K562 (cell line): Measurements from ENCODE around the gene EDDM3A. TPM values are rescaled to one million over a fixed set of nuclear protein-coding genes. Genes with fewer than 3 reads are reported as not detected.
A peak's percentile ranks its signal among the peaks of the same experiment; 100 is the strongest.
"Not testable (repeated sequence)": the region's sequence is repeated elsewhere in the genome, so short reads cannot be mapped to it uniquely, and the experiment has no call there.

Experiments used
- ATAC-seq: fragments of 200-7000 bp; cut with Tn5 transposase; 3 replicates; pipeline ENCODE4 v1.9.1; 2020; ENCODE audit warnings: moderate library complexity
- BruUV-seq: library from RNA; stranded (reverse); fragments of 400-500 nt; replicated peaks from 2 replicates; lab custom pipeline; 2021; lab: Mats Ljungman, UMichigan
- CTCF ChIA-PET: fragments of 300-600 bp; formaldehyde crosslinking; extraction: SDS; loops from one replicate; lab custom pipeline; 2021; ENCODE audit warnings: low intra/inter-chr PET ratio; lab: Yijun Ruan, JAX
- POLR2A ChIA-PET: fragments of 300-600, 350-650 bp; sonication (Branson Sonifier 250); formaldehyde crosslinking; extraction: SDS; loops from one replicate; lab custom pipeline; 2021; ENCODE audit warnings: antibody characterized with exemption, inconsistent platforms; lab: Yijun Ruan, JAX
- DNase-seq, 4 experiments: peaks; one replicate each; pipeline versions ENCODE4 v3.0.0 to v3.0.0-alpha.2; 2011 to 2018; ENCODE audit warnings: low spot score in 3 of 4, mixed read lengths in 3 of 4; ENCODE audit errors: extremely low read depth in 1 of 4
- FAIRE-seq: peaks from 2 replicates; lab custom pipeline; 2011; peaks lifted over from hg19 to GRCh38; lab: Jason Lieb, UNC
- H2AFZ ChIP-seq: 2 replicates; pipeline ENCODE4 v1.6.0; 2011; ENCODE audit warnings: low read depth, low read length, control low read depth, inconsistent platforms
- H3K27ac ChIP-seq: fragments of 200-600 bp; 3 replicates; pipeline ENCODE4 v1.8.0; 2011; ENCODE audit warnings: low read depth, mild to moderate bottlenecking, control low read depth, inconsistent platforms, low read length, moderate library complexity, mixed read lengths; ENCODE audit errors: extremely low read depth
- H3K27me3 ChIP-seq, 2 experiments: fragments of 300-600 bp in 1 of 2; 2 replicates in 1 of 2; 3 replicates in 1 of 2; pipeline versions ENCODE4 v1.6.0 to v1.8.0; 2011; ENCODE audit warnings: inconsistent platforms in 2 of 2, low read length in 2 of 2, mild to moderate bottlenecking in 1 of 2, mixed read lengths in 1 of 2, moderate library complexity in 1 of 2; ENCODE audit not compliant: control insufficient read depth in 2 of 2, insufficient read depth in 2 of 2
- H3K36me3 ChIP-seq: fragments of 300-600 bp; 3 replicates; pipeline ENCODE4 v1.8.0; 2011; ENCODE audit warnings: mild to moderate bottlenecking, low read length, inconsistent platforms; ENCODE audit not compliant: control insufficient read depth, insufficient read depth
- H3K4me1 ChIP-seq, 2 experiments: fragments of 200-600 bp in 1 of 2; replicated peaks in 1 of 2; 2 replicates in 1 of 2; 3 replicates in 1 of 2; pipeline versions ENCODE4 v1.5.1 to v1.8.0; 2011; ENCODE audit warnings: inconsistent platforms in 2 of 2, low read length in 2 of 2, mild to moderate bottlenecking in 1 of 2, mixed read lengths in 1 of 2, moderate library complexity in 1 of 2; ENCODE audit not compliant: control insufficient read depth in 2 of 2, insufficient read depth in 2 of 2
- H3K4me2 ChIP-seq: 2 replicates; pipeline ENCODE4 v1.6.1; 2011; ENCODE audit warnings: low read length, control low read depth, inconsistent platforms, mixed read lengths; ENCODE audit not compliant: insufficient read depth
- H3K4me3 ChIP-seq: fragments of 200-600 bp; sonication (generic), shearing (Covaris generic); 2 replicates; pipeline ENCODE4 v1.5.1; 2016; ENCODE audit warnings: control low read depth, inconsistent platforms
- H3K79me2 ChIP-seq: fragments of 200-600 bp; 3 replicates; pipeline ENCODE4 v1.8.0; 2011; ENCODE audit warnings: low read length, inconsistent platforms; ENCODE audit not compliant: control insufficient read depth, insufficient read depth
- H3K9ac ChIP-seq, 2 experiments: 2 replicates each; pipeline versions ENCODE4 v1.6.0 to v1.6.1; 2011; ENCODE audit warnings: low read depth in 2 of 2, low read length in 2 of 2, control low read depth in 1 of 2, inconsistent platforms in 1 of 2, mild to moderate bottlenecking in 1 of 2, mixed read lengths in 1 of 2; ENCODE audit not compliant: insufficient read depth in 1 of 2
- H3K9me1 ChIP-seq: one replicate; pipeline ENCODE4 v1.6.0; 2011; ENCODE audit warnings: inconsistent platforms, mild to moderate bottlenecking, low read length, moderate library complexity; ENCODE audit not compliant: control insufficient read depth, insufficient read depth
- H3K9me3 ChIP-seq: replicated peaks from 2 replicates; pipeline ENCODE4 v1.5.1; 2011; ENCODE audit warnings: low read depth, low read length, inconsistent platforms; ENCODE audit not compliant: control insufficient read depth, insufficient read depth
- H4K20me1 ChIP-seq: replicated peaks from 2 replicates; pipeline ENCODE4 v1.6.1; 2011; ENCODE audit warnings: low read length, inconsistent platforms, mixed read lengths; ENCODE audit not compliant: control insufficient read depth, insufficient read depth
- BMI1 ChIP-seq: fragments of 150-350 bp; IDR thresholded peaks from 2 replicates; pipeline ENCODE4 v1.6.1; 2014; ENCODE audit warnings: low read length
- WGBS: fragments of 100-300 bp; shearing (Covaris generic); methylation state at CpG from one replicate; pipeline ENCODE4 v1.1.6; 2016; ENCODE audit warnings: low coverage, mixed read lengths; ENCODE audit not compliant: insufficient coverage; ENCODE audit errors: missing lambda C conversion rate; 5-methylcytosine and 5-hydroxymethylcytosine counted together
- in situ Hi-C: fragments of 300-500 bp; cut with MboI; formaldehyde crosslinking; loops from 4 replicates; pipeline ENCODE4 v1.15.0; 2018; ENCODE audit warnings: inconsistent platforms, mixed read lengths
- intact Hi-C: fragments of 100-400 bp; cut with micrococcal nuclease; formaldehyde crosslinking; loops from 2 replicates; pipeline ENCODE4 v1.14.2; 2022
- polyA plus RNA-seq, 8 experiments: library from polyadenylated mRNA; depleted of rRNA in 4 of 8; stranded (reverse) in 5 of 8; unstranded in 3 of 8; fragments of >200 nt; fragmentation: Nextera tagmentation in 2 of 8; fragmentation: Illumina TruSeq in 1 of 8; extraction: Ambion mirVana in 2 of 8; extraction: Trizol in 1 of 8; gene quantifications; 2 replicates each; pipeline versions ENCODE4 v1.2.1 to v1.2.3, GENCODE V29; 2011 to 2014; ENCODE audit warnings: inconsistent platforms in 1 of 8, missing spikeins in 1 of 8
- total RNA-seq, 7 experiments: library from RNA; depleted of rRNA in 6 of 7; stranded (reverse); fragments of >200 nt in 6 of 7; fragmentation: Illumina TruSeq in 2 of 7; extraction: Trizol in 2 of 7; gene quantifications; 2 replicates each; pipeline versions ENCODE4 v1.2.1 to v1.2.3, GENCODE V29; 2011 to 2021; ENCODE audit warnings: low replicate concordance in 1 of 7
- TF ChIP-seq, protein P1 (sequence below), 2 experiments: IDR thresholded peaks; 2 replicates each; pipeline ENCODE4 v1.6.1; 2011; ENCODE audit warnings: borderline replicate concordance in 1 of 2, control low read depth in 1 of 2, low read depth in 1 of 2, low read length in 1 of 2, mild to moderate bottlenecking in 1 of 2, mixed read lengths in 1 of 2, moderate library complexity in 1 of 2; ENCODE audit not compliant: insufficient read depth in 1 of 2, insufficient read length in 1 of 2, poor library complexity in 1 of 2, severe bottlenecking in 1 of 2; ENCODE audit errors: extremely low read depth in 1 of 2

EDDM3A gene
- total and polyA plus RNA-seq, 9 of the 15 experiments (the other 6 are each of a cell fraction or from before 2014, with no cell fraction given) = not detected

DNA sequence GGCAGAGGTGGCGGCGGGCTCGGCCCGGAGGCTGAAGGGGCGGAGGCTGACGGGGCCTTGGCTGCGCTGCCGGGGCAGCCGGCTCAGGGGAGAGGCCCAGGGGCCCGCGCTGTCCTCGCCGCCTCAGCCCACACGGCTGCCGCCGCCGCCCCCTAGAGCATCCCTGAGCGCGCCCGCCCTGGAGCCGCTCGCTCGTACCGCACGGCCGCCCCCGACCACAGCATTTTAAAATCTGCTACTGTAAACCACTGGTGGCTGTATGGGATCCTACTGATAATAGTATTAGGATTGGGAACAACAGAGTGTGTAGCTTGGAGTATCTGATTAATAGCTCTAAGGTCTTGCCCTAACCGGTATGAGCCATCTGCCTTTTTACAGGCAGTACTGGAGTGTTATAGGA lies 22.2 kb upstream of the EDDM3A start:
- WGBS = 7% methylated on average over 10 of the region's 28 CpGs
- no TSS peak for BruUV-seq
- Histone ChIP-seq H2AFZ (no peak overlapping the region), H3K4me3 (no peak overlapping the region), H4K20me1 (no peaks in the 10 kb centered on the region), H3K27me3 (peaks cover 22 to 37% of the 10 kb centered on the region in 2 experiments; a peak in 4 of 5 replicates), H3K27ac (no peak overlapping the region), H3K36me3 (no peaks in the 10 kb centered on the region), H3K9me1 (no peaks in the 10 kb centered on the region), H3K4me2 (no peak overlapping the region), H3K9ac (no peak overlapping the region), H3K9me3 (no peaks in the 10 kb centered on the region), H3K79me2 (no peaks in the 10 kb centered on the region), H3K4me1 (peaks cover 0 to 6% of the 10 kb centered on the region in 2 experiments; a peak in 2 of 5 replicates)
- DNase-seq (peak in 1 of 4 experiments; percentile 10), ATAC-seq (peak; percentile 49; the same call in 1 of the 3 replicates), FAIRE-seq (no peak)
- CTCF ChIA-PET = no interaction called here
- in situ Hi-C loops = loop anchor here (25.0 kb wide), 1 partner anchor 239 kb away; the partner anchor contains the start of gene RNASE2
- intact Hi-C loops = no loop called here
- POLR2A ChIA-PET = no interaction called here
- TF ChIP-seq, protein P1, sequence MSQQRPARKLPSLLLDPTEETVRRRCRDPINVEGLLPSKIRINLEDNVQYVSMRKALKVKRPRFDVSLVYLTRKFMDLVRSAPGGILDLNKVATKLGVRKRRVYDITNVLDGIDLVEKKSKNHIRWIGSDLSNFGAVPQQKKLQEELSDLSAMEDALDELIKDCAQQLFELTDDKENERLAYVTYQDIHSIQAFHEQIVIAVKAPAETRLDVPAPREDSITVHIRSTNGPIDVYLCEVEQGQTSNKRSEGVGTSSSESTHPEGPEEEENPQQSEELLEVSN (IDR thresholded peaks at IDR 0.05; ENCODE audit: borderline replicate concordance in 1 of 2, extremely low read depth in 1 of 2, insufficient read depth in 1 of 2, insufficient read length in 1 of 2, low read depth in 1 of 2, low read length in 1 of 2, poor library complexity in 1 of 2, severe bottlenecking in 1 of 2) = peak in 1 of 2 experiments; percentile 16
- TF ChIP-seq BMI1 = no peak

DNA sequence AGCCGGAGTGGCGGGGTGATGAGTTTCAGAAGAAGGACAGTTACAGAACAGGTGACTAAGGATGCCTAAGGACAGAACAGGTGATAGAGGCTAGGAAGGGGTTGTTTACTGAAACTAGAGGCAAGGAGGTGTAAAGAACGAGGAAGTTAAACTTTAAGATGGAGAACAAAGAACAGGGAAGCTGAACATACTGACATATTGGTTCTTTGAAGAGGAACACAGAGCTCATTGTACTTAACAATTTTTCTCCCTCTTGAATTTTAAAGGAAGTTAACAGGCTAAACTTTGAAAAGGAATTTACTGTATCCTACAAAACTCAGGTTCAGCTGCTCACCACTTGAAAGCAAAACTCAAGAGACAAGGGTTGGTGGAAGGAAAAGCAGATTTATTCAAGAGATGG lies 19.6 kb upstream of the EDDM3A start:
- H3K36me3 ChIP-seq, H3K27ac ChIP-seq, DNase-seq, H3K9ac ChIP-seq, in situ Hi-C loops, intact Hi-C loops, H3K9me3 ChIP-seq, FAIRE-seq, H3K4me2 ChIP-seq, ATAC-seq, BruUV-seq, POLR2A ChIA-PET, H3K4me1 ChIP-seq, H4K20me1 ChIP-seq, CTCF ChIA-PET, H2AFZ ChIP-seq, H3K79me2 ChIP-seq, H3K9me1 ChIP-seq, H3K4me3 ChIP-seq: not testable (repeated sequence)
- peaks cover 20 to 33% of the 10 kb centered on the region in 2 experiments; a peak in 4 of 5 replicates for H3K27me3 ChIP-seq
- WGBS = 20% methylated on average over 3 of the region's 3 CpGs
